DOHH2 (cell line): ENCODE results near the gene PTPN18.

Source experiments
- H3F3A ChIP-seq: fragments of 200-600 bp; sonication (generic), shearing (Covaris generic); 2 replicates; pipeline ENCODE4 v1.6.0; 2016; ENCODE audit warnings: antibody characterized with exemption, mild to moderate bottlenecking; ENCODE audit not compliant: control insufficient read depth, insufficient read depth
- H3K27ac ChIP-seq: fragments of 200-600 bp; sonication (generic); 2 replicates; pipeline ENCODE4 v1.5.1; 2014; ENCODE audit warnings: low read depth, mild to moderate bottlenecking, low read length, moderate library complexity
- H3K27me3 ChIP-seq: fragments of 200-600 bp; sonication (generic); 2 replicates; pipeline ENCODE4 v1.6.1; 2014; ENCODE audit warnings: mild to moderate bottlenecking, low read length, mixed read lengths; ENCODE audit not compliant: control insufficient read depth
- H3K36me3 ChIP-seq: fragments of 200-600 bp; sonication (generic); 2 replicates; pipeline ENCODE4 v1.6.1; 2014; ENCODE audit warnings: mild to moderate bottlenecking, low read length, moderate library complexity, mixed read lengths; ENCODE audit not compliant: control insufficient read depth
- H3K4me1 ChIP-seq: fragments of 200-600 bp; sonication (generic); 2 replicates; pipeline ENCODE4 v1.6.1; 2014; ENCODE audit warnings: mild to moderate bottlenecking, low read length, mixed read lengths; ENCODE audit not compliant: control insufficient read depth
- H3K4me2 ChIP-seq: fragments of 200-600 bp; sonication (generic); 2 replicates; pipeline ENCODE4 v1.6.0; 2014; ENCODE audit warnings: mild to moderate bottlenecking, low read length, moderate library complexity
- H3K4me3 ChIP-seq: fragments of 200-600 bp; sonication (generic); 2 replicates; pipeline ENCODE4 v1.5.1; 2014; ENCODE audit warnings: mild to moderate bottlenecking, low read length, mixed read lengths
- H3K79me2 ChIP-seq: fragments of 200-600 bp; sonication (generic); 2 replicates; pipeline ENCODE4 v1.6.1; 2014; ENCODE audit warnings: mild to moderate bottlenecking, low read length, mixed read lengths; ENCODE audit not compliant: control insufficient read depth
- H3K9me2 ChIP-seq: fragments of 200-600 bp; sonication (generic); replicated peaks from 2 replicates; pipeline ENCODE4 v1.6.1; 2014; ENCODE audit warnings: mild to moderate bottlenecking, low read length, mixed read lengths; ENCODE audit not compliant: control insufficient read depth
- H3K9me3 ChIP-seq: fragments of 200-600 bp; sonication (generic); 2 replicates; pipeline ENCODE4 v1.6.1; 2014; ENCODE audit warnings: antibody characterized with exemption, low read length, mixed read lengths; ENCODE audit not compliant: control insufficient read depth, insufficient read depth
- H4K20me1 ChIP-seq: fragments of 200-600 bp; sonication (generic); 2 replicates; pipeline ENCODE4 v1.6.0; 2014; ENCODE audit warnings: low read depth, mild to moderate bottlenecking, antibody characterized with exemption, low read length, moderate library complexity; ENCODE audit not compliant: control insufficient read depth, insufficient read depth
- CTCF ChIP-seq: fragments of 200-600 bp; sonication (generic); IDR thresholded peaks from one replicate; pipeline ENCODE4 v1.5.1; 2014; ENCODE audit warnings: antibody characterized with exemption, mild to moderate bottlenecking, low read depth, low read length; ENCODE audit not compliant: poor library complexity, severe bottlenecking
- EZH2phosphoT487 ChIP-seq: fragments of 200-600 bp; sonication (generic); IDR thresholded peaks from 2 replicates; pipeline ENCODE4 v1.6.1; 2017; ENCODE audit warnings: borderline replicate concordance, mild to moderate bottlenecking, antibody characterized with exemption, low read length, moderate library complexity, mixed read lengths

The PTPN18 gene

GRCh38 chr2:130346741-130347066, 9.2 kb upstream of the PTPN18 start:
- peak overlapping the region; percentile 97 for H3K4me2 ChIP-seq
- TF ChIP-seq CTCF = no peak
- TF ChIP-seq EZH2phosphoT487 = no peak
- peaks cover 74% of the 10 kb centered on the region for H3K4me1 ChIP-seq
- peak overlapping the region; percentile 86 for H3K4me3 ChIP-seq
- peak overlapping the region; percentile 99 for H3K27ac ChIP-seq
- H3K27me3 ChIP-seq = no peaks in the 10 kb centered on the region
- no peaks in the 10 kb centered on the region for H4K20me1 ChIP-seq
- peaks cover 87% of the 10 kb centered on the region for H3K79me2 ChIP-seq
- peaks cover 83% of the 10 kb centered on the region for H3K36me3 ChIP-seq
- H3F3A ChIP-seq = peaks cover 79% of the 10 kb centered on the region
- H3K9me3 ChIP-seq = no peaks in the 10 kb centered on the region
- H3K9me2 ChIP-seq = no peaks in the 10 kb centered on the region

GRCh38 chr2:130347220-130347925, 8.5 kb upstream of the PTPN18 start:
- peak overlapping the region; percentile 97 for H3K4me2 ChIP-seq
- H3K27ac ChIP-seq = peak overlapping the region; percentile 99
- TF ChIP-seq CTCF = no peak
- no peak for TF ChIP-seq EZH2phosphoT487
- H3K36me3 ChIP-seq = peaks cover 84% of the 10 kb centered on the region
- H3K4me1 ChIP-seq = peaks cover 81% of the 10 kb centered on the region
- H4K20me1 ChIP-seq = no peaks in the 10 kb centered on the region
- no peaks in the 10 kb centered on the region for H3K9me3 ChIP-seq
- no peaks in the 10 kb centered on the region for H3K27me3 ChIP-seq
- H3F3A ChIP-seq = peaks cover 85% of the 10 kb centered on the region
- no peaks in the 10 kb centered on the region for H3K9me2 ChIP-seq
- peaks cover 84% of the 10 kb centered on the region for H3K79me2 ChIP-seq
- peak overlapping the region; percentile 86 for H3K4me3 ChIP-seq

GRCh38 chr2:130349174-130349573, 6.7 kb upstream of the PTPN18 start:
- H4K20me1 ChIP-seq = no peaks in the 10 kb centered on the region
- H3K4me3 ChIP-seq = peak overlapping the region; percentile 86
- H3K9me2 ChIP-seq = no peaks in the 10 kb centered on the region
- peak overlapping the region; percentile 99 for H3K27ac ChIP-seq
- H3K4me1 ChIP-seq = peaks cover 98% of the 10 kb centered on the region
- H3K4me2 ChIP-seq = peak overlapping the region; percentile 97
- H3K79me2 ChIP-seq = peaks cover 79% of the 10 kb centered on the region
- no peak for TF ChIP-seq CTCF
- TF ChIP-seq EZH2phosphoT487 = no peak
- H3K36me3 ChIP-seq = peaks cover 80% of the 10 kb centered on the region
- H3K9me3 ChIP-seq = no peaks in the 10 kb centered on the region
- H3K27me3 ChIP-seq = no peaks in the 10 kb centered on the region
- peaks cover 91% of the 10 kb centered on the region for H3F3A ChIP-seq
